ENCODE results near the gene MED9. TPM values are rescaled to one million over a fixed set of nuclear protein-coding genes. Genes with fewer than 3 reads are reported as not detected.

Gene MED9
- total RNA-seq, 1 experiment from 2014 or later: 8.1 TPM

- intact Hi-C loops (cut with micrococcal nuclease): no loop called here
- Mint-ChIP-seq H3K27me3 (ENCODE audit: insufficient read depth, unreplicated experiment) (peaks cover 11% of the 10 kb centered on the region), H3K36me3 (ENCODE audit: insufficient read depth, unreplicated experiment) (no peaks in the 10 kb centered on the region), H3K27ac (ENCODE audit: low read depth, unreplicated experiment) (no peak overlapping the region), H3K4me3 (ENCODE audit: unreplicated experiment) (no peak overlapping the region), H3K4me1 (ENCODE audit: insufficient read depth, unreplicated experiment) (peaks cover 8% of the 10 kb centered on the region), H3K9me3 (ENCODE audit: unreplicated experiment) (no peaks in the 10 kb centered on the region)
- ChIA-PET CTCF (no interaction called here), POLR2A (interaction anchor here (0.7 kb wide), 1 partner anchor 28 kb away, joined by 3 read pairs; no protein-coding TSS in a partner anchor)
- no peak for DNase-seq (ENCODE audit: unreplicated experiment)
- no TSS peak for BruUV-seq (replicated peaks)
- TF ChIP-seq, protein P1, sequence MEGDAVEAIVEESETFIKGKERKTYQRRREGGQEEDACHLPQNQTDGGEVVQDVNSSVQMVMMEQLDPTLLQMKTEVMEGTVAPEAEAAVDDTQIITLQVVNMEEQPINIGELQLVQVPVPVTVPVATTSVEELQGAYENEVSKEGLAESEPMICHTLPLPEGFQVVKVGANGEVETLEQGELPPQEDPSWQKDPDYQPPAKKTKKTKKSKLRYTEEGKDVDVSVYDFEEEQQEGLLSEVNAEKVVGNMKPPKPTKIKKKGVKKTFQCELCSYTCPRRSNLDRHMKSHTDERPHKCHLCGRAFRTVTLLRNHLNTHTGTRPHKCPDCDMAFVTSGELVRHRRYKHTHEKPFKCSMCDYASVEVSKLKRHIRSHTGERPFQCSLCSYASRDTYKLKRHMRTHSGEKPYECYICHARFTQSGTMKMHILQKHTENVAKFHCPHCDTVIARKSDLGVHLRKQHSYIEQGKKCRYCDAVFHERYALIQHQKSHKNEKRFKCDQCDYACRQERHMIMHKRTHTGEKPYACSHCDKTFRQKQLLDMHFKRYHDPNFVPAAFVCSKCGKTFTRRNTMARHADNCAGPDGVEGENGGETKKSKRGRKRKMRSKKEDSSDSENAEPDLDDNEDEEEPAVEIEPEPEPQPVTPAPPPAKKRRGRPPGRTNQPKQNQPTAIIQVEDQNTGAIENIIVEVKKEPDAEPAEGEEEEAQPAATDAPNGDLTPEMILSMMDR (IDR thresholded peaks at IDR 0.05; ENCODE audit: unreplicated experiment): no peak
Observed at GRCh38 chr17:17445296-17445924, 31.4 kb upstream of the MED9 start.

GRCh38 chr17:17445925-17446665 lies 30.7 kb upstream of the MED9 start:
- H3K36me3 Mint-ChIP-seq (ENCODE audit: insufficient read depth, unreplicated experiment): no peaks in the 10 kb centered on the region
- no TSS peak for BruUV-seq (replicated peaks)
- ChIA-PET CTCF (no interaction called here), POLR2A (no interaction called here)
- peaks cover 8% of the 10 kb centered on the region for H3K4me1 Mint-ChIP-seq (ENCODE audit: insufficient read depth, unreplicated experiment)
- H3K27ac Mint-ChIP-seq (ENCODE audit: low read depth, unreplicated experiment): no peak overlapping the region
- peak; percentile 67 for DNase-seq (ENCODE audit: unreplicated experiment)
- TF ChIP-seq, protein P1 (IDR thresholded peaks at IDR 0.05; ENCODE audit: unreplicated experiment): no peak
- H3K9me3 Mint-ChIP-seq (ENCODE audit: unreplicated experiment): no peaks in the 10 kb centered on the region
- intact Hi-C loops (cut with micrococcal nuclease): no loop called here
- peaks cover 11% of the 10 kb centered on the region for H3K27me3 Mint-ChIP-seq (ENCODE audit: insufficient read depth, unreplicated experiment)
- H3K4me3 Mint-ChIP-seq (ENCODE audit: unreplicated experiment): no peak overlapping the region

GRCh38 chr17:17446666-17447155 lies 30.1 kb upstream of the MED9 start:
- no TSS peak for BruUV-seq (replicated peaks)
- CTCF ChIA-PET: no interaction called here
- no peak for DNase-seq (ENCODE audit: unreplicated experiment)
- intact Hi-C loops (cut with micrococcal nuclease): no loop called here
- TF ChIP-seq, protein P1 (IDR thresholded peaks at IDR 0.05; ENCODE audit: unreplicated experiment): no peak
- H3K27me3 Mint-ChIP-seq (ENCODE audit: insufficient read depth, unreplicated experiment): peaks cover 11% of the 10 kb centered on the region
- H3K27ac Mint-ChIP-seq (ENCODE audit: low read depth, unreplicated experiment): no peak overlapping the region
- peaks cover 8% of the 10 kb centered on the region for H3K4me1 Mint-ChIP-seq (ENCODE audit: insufficient read depth, unreplicated experiment)
- no peak overlapping the region for H3K4me3 Mint-ChIP-seq (ENCODE audit: unreplicated experiment)
- POLR2A ChIA-PET: no interaction called here
- H3K9me3 Mint-ChIP-seq (ENCODE audit: unreplicated experiment): no peaks in the 10 kb centered on the region
- H3K36me3 Mint-ChIP-seq (ENCODE audit: insufficient read depth, unreplicated experiment): no peaks in the 10 kb centered on the region

DNA sequence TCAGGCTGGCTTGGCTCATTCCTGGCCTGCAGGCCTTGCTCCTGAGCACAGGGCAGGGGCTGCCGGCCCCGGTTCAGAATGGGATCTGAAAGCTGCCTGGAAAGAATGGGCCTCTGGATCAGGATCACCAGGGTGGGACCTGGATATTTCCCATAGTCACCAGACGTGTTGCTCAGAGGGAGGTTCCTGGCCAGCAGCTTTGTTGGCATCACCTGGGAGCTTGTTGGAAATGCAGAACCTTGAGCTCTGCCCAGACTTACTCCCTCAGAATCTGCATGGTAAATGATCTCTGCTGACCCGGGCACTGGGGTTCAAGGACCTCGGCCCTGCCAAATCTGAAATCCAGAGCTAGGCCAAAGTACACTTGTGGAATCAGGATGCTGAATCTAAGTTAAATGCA lies 29.5 kb upstream of the MED9 start:
- Mint-ChIP-seq H3K36me3 (ENCODE audit: insufficient read depth, unreplicated experiment) (no peaks in the 10 kb centered on the region), H3K4me3 (ENCODE audit: unreplicated experiment) (no peak overlapping the region), H3K4me1 (ENCODE audit: insufficient read depth, unreplicated experiment) (peaks cover 8% of the 10 kb centered on the region), H3K9me3 (ENCODE audit: unreplicated experiment) (no peaks in the 10 kb centered on the region), H3K27ac (ENCODE audit: low read depth, unreplicated experiment) (no peak overlapping the region), H3K27me3 (ENCODE audit: insufficient read depth, unreplicated experiment) (peaks cover 11% of the 10 kb centered on the region)
- no peak for DNase-seq (ENCODE audit: unreplicated experiment)
- CTCF ChIA-PET: no interaction called here
- intact Hi-C loops (cut with micrococcal nuclease): no loop called here
- BruUV-seq (replicated peaks): no TSS peak
- POLR2A ChIA-PET: no interaction called here
- TF ChIP-seq, protein P1 (IDR thresholded peaks at IDR 0.05; ENCODE audit: unreplicated experiment): no peak
